ENCODE results near the gene CHMP1B. TPM values are rescaled to one million over a fixed set of nuclear protein-coding genes. Genes with fewer than 3 reads are reported as not detected.

CHMP1B gene
- total and polyA plus RNA-seq, 9 of the 15 experiments (the other 6 are each of a cell fraction or from before 2014, with no cell fraction given): 12.3 to 29.9 (median 19.0) TPM

- TF ChIP-seq TSHZ1 (CRISPR knock-in tag; IDR thresholded peaks at IDR 0.05) (no peak), SRF (CRISPR knock-in tag; IDR thresholded peaks at IDR 0.05) (no peak), THRAP3 (IDR thresholded peaks at IDR 0.05; ENCODE audit: borderline replicate concordance) (no peak), XRCC5 (IDR thresholded peaks at IDR 0.05; ENCODE audit: low read depth, low read length) (no peak), BHLHE40 (IDR thresholded peaks at IDR 0.05; ENCODE audit: low read length) (0 out of 2 replicates have a peak, but pooled peaks have one; percentile 8), KLF1 (tag; IDR thresholded peaks at IDR 0.05) (no peak), ZNF121 (CRISPR knock-in tag; conservative IDR thresholded peaks at IDR 0.05) (no peak), PTRF (tag; IDR thresholded peaks at IDR 0.05) (no peak), ARID2 (IDR thresholded peaks at IDR 0.05) (no peak), ZNF507 (tag; conservative IDR thresholded peaks at IDR 0.05) (no peak), TEAD1 (CRISPR knock-in tag; IDR thresholded peaks at IDR 0.05) (no peak)
- TF ChIP-seq, protein P1, sequence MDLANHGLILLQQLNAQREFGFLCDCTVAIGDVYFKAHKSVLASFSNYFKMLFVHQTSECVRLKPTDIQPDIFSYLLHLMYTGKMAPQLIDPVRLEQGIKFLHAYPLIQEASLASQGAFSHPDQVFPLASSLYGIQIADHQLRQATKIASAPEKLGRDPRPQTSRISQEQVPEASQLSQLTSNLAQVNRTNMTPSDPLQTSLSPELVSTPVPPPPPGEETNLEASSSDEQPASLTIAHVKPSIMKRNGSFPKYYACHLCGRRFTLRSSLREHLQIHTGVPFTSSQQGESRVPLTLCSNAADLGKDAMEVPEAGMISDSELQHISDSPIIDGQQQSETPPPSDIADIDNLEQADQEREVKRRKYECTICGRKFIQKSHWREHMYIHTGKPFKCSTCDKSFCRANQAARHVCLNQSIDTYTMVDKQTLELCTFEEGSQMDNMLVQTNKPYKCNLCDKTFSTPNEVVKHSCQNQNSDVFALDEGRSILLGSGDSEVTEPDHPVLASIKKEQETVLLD (IDR thresholded peaks at IDR 0.05): no peak
Observed at GRCh38 chr18:11866764-11867163, 15.6 kb downstream of the CHMP1B start (continued).
